GM19455 (cell line): ENCODE data around the gene VWA1.
"Not testable (repeated sequence)": the region's sequence is repeated elsewhere in the genome, so short reads cannot be mapped to it uniquely, and the experiment has no call there.

ENCODE experiments used
- ATAC-seq: cut with Tn5 transposase; IDR thresholded peaks from one replicate; pipeline ENCODE4 v1.9.1; 2021; ENCODE audit not compliant: unreplicated experiment

The VWA1 gene

DNA sequence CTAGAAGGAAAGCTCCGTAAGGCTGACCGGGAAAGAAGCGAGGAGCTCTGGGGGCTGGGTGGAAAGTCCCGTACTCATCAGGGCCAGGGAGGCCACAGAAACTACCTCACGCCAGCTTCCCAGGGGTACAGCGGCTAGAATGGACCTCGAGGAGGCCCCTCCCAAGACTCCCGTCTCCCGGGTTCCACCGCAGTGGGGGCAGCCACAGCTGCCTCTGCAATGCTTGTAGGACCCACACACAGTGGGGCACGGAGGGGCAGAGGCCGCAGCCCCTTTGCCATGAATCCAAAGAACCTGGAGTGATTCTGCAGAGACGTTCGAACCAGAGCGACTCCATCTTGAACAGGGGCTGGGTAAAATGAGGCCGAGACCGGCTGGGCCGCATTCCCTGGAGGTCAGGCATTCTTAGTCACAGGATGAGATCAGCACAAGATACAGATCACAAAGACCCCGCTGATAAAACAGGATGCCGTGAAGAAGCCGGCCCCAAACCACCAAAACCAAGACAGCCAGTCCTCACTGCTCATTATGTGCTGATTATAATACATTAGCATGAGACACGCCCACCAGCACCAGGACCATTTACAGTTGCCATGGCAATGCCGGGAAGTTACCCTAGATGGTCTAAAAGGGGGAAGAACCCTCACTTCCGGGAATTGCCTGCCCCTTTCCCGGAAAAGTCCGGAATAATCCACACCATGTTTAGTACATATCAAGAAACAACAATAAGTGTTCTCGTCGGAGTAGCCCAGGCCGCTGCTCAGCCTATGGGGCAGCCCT is 12.8 kb upstream of the VWA1 start:
- no peak for ATAC-seq

DNA sequence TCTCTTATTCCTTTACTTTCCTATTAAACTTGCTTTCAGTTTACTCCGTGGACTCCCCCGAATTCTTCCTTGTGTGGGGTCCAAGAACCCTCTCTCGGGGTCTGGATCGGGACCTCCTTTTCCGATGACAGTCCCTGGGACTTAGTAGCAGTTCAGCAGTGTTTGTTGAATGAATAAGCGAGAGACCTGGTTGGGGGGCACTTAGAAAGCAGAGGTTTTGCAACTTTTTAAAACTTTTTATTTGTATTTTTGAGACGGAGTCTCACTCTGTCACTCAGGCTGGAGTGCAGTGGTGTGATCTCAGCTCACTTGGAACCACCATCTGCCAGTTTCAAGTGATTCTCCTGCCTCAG is 12.3 kb upstream of the VWA1 start:
- ATAC-seq: no peak

GRCh38 chr1:1424707-1425106 is 10.8 kb upstream of the VWA1 start:
- ATAC-seq: no peak

GRCh38 chr1:1425426-1425752 is 10.1 kb upstream of the VWA1 start:
- no peak for ATAC-seq

DNA sequence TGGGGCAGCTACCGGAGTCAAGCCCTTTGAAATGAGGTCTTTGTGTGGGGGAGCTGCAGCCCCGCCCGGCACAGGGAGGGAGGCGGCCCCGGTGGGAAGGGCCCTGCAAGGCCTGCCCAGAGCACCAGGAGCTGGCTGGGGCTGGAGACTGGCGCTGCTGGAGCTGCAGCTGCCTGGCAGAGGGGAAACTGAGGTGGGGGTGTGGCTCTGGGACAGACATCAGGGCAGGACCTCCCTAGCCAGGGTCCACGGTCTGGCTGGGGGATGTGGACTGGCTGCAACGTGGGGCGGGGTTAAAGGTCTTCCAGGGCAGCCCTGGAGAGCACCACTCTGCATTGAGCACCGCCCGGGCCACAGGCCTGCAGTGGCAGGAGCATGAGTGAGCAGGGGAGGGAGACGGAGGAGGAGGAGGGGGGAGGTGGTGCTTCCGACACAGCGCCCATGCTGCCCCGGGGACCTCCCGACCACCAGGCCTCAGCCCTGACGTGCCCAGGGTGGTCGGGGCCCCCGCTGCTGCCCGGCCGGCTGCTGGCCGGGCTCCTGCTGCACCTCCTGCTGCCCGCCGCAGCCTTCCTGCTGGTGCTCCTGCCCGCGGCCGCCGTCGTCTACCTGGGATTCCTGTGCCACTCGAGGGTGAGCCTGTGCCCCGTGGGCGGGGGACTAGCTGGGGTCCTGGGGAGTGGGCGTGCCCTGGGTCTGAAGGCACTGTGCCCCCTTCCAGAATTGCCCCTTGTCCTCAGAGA is 9.6 kb upstream of the VWA1 start:
- no peak for ATAC-seq

- ATAC-seq: no peak
These were observed 8.9 kb upstream of the VWA1 start for GRCh38 chr1:1426496-1427105.

DNA sequence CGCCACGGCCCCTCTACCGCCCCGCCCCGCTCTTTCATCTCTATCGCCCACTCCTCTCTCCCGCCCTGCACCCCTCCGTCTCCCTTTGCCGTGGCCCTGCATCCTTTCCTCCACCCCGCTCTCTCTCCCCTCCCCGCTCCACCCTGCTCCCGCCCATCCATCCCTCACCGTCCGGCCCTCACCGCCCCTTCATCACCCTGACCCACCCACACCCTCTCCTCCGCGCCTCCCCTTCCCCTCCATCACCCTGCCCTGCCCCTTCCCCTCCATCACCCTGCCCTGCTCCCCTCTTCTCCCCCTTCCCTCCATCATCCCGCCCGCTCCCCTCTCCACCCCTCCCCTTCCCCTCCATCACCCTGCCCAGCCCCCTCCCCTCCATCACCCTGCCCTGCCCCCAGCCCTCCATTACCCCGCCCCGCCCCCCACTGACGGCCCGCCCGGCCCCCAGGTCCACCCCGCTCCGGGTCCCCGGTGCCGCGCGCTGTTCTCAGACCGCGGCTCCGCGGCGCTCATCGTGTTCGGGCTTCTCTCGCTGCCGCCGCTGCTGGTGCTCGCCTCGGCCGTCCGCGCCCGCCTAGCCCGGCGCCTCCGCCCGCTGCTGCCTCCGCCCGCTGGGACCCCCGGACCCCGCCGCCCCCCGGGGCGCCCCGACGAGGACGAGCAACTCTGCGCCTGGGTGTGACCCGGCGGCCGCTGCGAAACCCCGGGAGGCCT is 8.2 kb upstream of the VWA1 start:
- no peak for ATAC-seq

DNA sequence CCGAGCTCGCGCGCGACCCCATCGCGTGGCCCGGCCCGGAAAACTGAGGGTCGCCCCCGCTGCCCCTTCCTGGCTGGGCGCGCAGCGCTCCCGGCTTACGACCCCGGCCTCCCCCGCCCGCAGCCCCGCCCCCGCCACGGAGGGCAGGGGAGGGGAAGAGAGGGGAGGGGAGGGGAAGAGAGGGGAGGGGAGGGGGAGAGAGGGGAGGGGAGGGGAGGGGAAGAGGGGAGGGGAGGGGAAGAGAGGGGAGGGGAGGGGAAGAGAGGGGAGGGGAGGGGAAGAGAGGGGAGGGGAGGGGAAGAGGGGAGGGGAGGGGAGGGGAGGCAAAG is 7.7 kb upstream of the VWA1 start:
- no peak for ATAC-seq

DNA sequence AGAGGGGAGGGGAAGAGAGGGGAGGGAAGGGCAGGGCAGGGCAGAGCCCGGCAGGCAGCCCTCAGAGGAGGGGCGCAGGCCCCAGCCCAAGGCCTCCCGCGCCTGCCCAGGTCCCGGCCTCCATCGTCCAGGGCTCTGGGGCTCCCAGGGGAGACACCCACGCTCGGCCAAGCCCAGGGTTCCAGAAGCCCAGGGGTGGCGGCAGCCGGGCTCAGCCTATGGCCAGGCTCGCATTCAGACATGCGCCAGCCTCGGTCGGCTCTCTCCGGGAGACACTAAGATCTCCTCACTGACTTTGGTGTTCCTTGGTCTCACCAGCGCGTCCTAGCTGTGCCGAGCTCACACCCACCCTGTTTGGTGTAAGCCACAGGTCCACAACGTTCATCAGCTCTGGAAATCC is 7.3 kb upstream of the VWA1 start:
- ATAC-seq: no peak

DNA sequence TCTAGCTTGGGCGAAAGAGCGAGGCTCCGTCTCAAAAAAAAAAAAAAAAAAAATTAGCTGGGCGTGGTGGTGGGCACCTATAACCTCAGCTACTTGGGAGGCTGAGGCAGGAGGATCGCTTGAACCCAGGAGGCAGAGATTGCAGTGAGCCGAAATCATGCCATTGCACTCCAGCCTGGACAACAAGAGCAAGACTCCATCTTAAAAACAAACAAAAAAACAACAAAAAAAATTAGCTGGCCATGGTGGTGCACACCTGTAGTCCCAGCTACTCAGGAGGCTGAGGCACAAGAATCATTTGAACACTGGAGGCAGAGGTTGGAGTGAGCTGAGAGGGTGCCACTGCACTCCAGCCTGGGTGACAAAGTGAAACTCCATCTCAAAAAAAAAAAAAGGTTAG is 6.5 kb upstream of the VWA1 start:
- ATAC-seq: not testable (repeated sequence)

GRCh38 chr1:1429671-1430073 is 5.8 kb upstream of the VWA1 start:
- ATAC-seq: no peak

GRCh38 chr1:1430114-1430982 is 5.1 kb upstream of the VWA1 start:
- ATAC-seq: no peak

DNA sequence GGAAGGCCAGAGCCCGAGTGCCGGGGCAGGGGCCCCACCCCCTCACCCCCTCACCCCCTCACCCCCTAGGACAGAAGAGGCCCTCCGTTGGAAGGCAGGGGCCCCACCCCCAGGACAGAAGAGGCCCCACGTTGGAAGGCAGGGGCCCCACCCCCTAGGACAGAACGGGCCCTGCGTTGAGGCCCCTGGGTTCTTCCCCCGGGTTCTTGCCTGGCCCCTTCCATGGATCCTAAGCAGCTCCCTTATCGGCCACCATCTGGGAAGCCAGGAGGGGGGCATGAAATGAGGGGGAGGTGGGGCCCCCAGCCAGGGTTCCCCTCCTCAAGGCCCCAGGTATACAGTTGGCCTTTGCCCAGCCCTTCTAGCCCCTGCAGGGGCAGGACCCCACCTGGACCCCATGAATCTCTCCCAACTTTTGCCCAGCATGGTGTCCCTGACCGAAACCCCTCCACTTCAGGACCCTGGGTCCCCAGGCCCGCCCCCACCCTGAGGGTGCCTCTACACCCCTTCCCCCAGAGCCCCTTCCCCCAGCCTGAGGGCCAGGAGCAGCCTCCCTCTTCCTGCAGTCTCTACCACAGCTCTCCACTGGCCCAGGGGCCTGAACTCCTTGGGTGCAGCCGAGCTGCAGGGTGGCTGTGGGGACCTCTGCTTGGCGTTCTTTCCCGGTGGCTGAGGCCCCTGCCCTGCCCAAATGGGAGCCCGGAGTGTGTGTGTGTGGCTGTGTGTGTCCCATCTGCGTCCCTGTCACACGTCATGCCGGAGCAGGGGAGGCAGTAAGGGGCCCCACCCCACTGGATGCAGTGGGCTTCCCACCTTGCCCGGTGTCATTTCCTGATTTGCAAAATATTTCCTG is 4.3 kb upstream of the VWA1 start:
- ATAC-seq: no peak

- ATAC-seq: no peak
These were observed 3.6 kb upstream of the VWA1 start for GRCh38 chr1:1431845-1432273.

- no peak for ATAC-seq
These were observed 3.1 kb upstream of the VWA1 start for GRCh38 chr1:1432274-1432950.

DNA sequence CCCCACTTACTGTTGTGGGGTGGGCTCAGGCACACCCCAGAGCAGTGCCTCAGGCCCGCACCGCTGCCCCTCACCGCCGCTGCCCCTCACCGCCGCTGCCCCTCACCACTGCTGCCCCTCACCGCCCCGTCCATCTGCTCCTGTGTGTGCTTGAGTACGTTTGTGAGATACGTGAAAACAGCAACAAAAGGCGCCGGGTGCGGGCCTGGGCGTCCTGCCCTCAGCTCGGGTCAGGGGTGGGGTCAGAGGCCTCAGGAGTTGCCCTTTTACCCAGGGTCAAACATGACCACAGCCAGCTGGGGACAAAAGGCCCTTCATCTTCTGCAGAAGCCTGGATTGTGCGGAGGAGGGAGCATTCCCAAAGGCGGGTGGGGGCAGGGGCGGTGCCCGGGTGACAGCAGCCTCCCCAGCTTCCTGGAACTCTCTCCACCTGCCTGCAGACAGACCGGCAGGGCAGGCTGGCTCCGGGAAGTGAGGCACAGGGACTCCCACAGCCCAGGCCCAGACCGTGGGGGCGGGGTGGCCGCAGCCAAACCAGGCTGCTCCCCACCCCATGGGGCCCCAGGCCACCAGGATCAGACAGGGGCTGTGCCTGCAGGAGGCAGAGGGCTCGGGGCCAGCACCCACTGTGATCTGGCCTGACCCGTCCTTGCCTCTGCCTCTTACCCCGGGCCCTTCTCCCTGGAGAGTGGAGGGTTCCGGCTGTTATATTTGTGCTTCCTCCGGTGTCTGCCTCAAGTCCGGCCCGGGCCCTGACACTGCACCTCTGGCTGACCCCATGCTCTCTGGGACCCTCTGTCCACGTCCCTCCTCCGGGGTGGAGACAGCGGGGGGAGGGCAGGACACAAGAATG is 2.3 kb upstream of the VWA1 start:
- no peak for ATAC-seq

GRCh38 chr1:1433804-1434130 is 1.7 kb upstream of the VWA1 start:
- ATAC-seq: no peak

DNA sequence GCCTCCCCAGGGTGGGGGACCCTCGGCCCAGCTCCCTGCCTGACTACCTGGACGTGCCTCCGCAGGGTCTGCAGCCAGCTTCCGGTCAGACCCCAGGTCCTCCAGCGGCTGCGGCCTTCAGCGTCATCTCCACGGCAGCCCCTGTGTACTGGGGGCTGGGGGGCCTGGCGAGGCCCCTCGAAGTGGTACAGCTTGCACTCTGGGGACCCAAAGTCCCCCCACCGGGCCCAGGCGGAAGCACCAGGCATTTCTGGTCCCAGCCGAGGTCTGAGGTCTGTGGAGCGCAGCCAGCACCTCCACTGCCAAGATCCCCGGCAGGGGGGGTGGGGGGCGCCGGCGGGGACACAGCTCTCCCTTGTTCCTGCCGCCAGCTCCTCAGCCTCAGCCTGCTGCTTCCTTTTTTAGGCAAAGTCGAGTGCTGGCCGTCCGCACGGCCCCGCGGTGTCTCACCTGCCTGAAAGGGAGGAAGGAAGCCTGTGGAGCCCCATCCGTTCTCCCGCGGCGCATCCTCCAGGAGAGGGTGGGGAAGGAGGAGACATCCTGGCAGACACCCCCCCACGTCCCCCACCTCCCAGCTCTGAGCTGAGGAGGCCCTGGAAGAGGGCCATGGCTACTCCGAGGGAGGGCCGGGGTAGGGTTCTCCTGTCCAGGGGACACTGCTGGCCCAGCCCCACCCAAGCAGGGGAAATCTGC is 1.2 kb upstream of the VWA1 start:
- ATAC-seq: no peak
